Measurements from ENCODE around the gene HIVEP3.

DNA sequence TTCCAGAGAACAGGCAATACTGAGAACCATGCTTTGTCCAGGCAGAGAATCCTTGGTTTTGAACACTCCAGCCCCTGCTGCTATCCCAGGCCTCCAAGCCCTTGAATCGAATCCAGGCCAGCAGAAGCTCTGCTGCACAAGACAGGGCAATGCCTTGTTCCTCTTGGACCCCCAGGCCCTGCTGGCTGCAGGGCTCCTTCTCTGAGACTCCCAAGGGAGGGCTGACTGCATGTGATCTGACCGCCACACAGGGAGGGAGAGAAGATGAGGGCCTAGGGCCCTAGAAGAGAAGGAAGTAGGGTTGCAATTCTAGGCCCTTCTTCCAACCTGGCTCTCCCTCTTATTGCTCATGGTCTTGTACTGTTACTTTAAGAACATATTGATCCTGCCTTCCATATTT lies 273.7 kb downstream of the HIVEP3 start:
- no peak for TF ChIP-seq POU2F2 (IDR thresholded peaks at IDR 0.05; ENCODE audit: low read depth, low read length)
- TF ChIP-seq POLR2A (IDR thresholded peaks at IDR 0.05; ENCODE audit: low read depth, low read length): no peak
- no peak for TF ChIP-seq POLR2AphosphoS5 (IDR thresholded peaks at IDR 0.05; ENCODE audit: low read depth, low read length)

All from GM12891 (cell line).